Activated CD4-positive, alpha-beta T cell treated with anti-CD3 and anti-CD28 coated beads for 4 hours (primary cell): ENCODE data around the gene TRIM3.

Experiments
- DNase-seq, 2 donors: peaks; one replicate each; pipeline ENCODE4 v3.0.0-alpha.2; 2020

Gene TRIM3

DNA sequence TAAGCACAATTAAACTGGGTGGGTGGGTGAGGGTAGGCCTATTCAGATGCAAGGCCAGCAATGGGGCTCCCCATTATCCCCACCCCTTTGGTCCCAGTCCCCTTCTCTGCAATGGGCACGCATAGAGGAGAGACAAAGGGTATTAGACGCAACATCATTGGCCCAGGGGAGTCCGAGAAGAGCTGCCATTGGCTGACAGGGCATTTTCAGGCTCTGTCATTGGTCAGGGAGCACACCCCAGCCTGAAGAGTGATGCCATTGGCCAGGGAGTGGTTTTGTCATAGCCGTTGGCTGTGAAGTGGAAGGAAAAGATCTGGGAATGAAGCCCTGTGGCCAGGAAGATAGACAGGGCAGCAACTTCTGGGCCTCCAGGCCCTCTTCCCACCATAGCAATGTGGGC, 2.8 kb upstream of the TRIM3 start:
- DNase-seq, result no peak

DNA sequence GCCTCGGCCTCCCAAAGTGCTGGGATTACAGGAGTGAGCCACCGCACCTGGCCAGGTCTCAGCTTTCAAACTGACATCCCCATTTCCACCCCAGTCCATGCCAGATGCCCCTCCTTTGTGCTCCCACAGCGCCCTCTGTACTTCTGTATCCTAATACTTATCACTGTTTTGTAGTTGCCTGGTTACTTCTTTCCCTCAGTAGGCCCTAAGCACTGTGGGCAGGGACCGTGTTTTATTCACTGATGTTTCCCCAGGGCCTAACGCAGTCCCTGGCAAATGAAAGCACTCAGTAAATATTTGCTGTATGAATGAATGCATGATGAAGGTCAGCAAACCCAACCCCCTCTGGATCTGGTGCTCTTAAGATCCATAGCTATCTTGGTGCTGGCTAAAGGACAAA, 2.2 kb upstream of the TRIM3 start:
- DNase-seq, result no peak

GRCh38 chr11:6474806-6475500, 1.2 kb upstream of the TRIM3 start:
- DNase-seq, result no peak

DNA sequence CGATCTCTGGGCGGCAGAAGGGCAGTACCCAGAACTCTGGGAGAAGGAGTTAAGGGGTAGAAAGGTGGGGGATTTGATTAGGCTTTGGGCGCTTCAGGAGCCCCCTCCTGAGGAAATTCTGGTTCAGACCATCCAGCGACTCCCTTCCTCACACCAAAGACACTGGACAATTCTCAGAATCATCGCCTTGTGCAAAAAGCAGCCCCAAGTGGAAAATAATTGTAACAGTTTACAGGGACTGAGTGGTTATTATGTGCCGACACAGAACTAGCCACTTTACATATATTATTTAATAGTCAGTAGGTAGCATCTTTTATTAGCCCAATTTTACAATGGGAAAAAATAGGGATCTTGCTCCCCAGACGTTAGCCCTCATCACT, 662 bp upstream of the TRIM3 start:
- no peak for DNase-seq

GRCh38 chr11:6472934-6473333, 807 bp downstream of the TRIM3 start:
- DNase-seq, result no peak

DNA sequence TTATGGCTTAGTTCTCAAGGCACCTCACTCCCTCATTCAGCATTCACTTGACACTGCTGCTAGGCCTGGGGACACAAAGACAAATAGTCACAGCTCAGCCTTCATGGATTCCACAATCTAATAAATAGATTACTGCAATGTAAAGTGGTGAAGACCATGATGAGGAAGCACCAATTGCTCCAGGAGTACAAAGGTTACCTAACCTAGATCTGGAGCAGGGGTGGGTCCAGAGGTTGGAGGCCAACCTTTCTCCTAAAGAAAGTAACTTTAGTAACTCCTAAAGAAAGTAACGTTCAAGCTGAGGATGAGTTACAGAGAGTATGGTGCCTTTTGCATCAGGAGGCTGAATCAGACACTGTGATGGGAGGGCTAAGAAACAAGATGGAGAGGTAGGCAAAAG, 4.1 kb downstream of the TRIM3 start:
- no peak for DNase-seq

DNA sequence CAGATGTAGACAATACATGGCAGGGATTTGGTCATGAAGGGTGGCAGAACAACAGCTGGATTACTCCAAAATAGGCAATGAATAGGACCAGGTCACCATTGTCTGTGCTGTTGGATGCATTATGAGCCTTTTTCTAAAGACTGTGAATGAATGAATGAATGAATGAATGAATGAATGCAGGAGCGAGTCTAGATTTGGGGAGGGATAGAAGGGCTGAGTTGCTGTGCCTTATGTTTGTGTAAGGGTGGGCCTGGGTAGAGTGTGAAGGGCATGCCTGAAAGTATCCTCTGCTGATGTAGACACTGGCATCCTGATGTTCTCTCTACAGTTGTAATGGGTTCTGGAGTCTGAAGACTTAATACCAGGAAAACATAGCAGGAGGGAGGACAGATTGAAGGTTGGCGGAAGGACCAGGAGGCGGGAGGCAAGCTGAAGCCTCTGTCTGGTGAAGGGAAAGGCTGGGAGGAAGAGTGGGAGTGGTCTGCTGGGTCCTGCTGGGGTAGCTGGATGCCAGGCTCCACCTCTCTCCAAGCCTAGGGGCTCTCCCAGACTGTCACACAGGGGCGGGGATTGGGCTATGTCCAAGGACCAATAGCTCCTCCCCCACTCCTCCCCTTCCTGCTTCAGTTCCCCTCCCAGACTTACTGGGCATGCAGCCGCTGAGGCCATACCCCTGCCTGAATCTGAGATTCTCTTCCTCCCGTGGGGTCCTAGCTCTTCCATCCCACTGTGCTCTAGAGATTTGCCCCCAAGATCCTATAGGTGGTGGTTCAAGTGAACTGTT, 4.8 kb downstream of the TRIM3 start:
- DNase-seq, result no peak

GRCh38 chr11:6459099-6459450, 14.7 kb downstream of the TRIM3 start:
- no peak for DNase-seq

- DNase-seq, result no peak
Measured at GRCh38 chr11:6458352-6459098, 15.2 kb downstream of the TRIM3 start.

DNA sequence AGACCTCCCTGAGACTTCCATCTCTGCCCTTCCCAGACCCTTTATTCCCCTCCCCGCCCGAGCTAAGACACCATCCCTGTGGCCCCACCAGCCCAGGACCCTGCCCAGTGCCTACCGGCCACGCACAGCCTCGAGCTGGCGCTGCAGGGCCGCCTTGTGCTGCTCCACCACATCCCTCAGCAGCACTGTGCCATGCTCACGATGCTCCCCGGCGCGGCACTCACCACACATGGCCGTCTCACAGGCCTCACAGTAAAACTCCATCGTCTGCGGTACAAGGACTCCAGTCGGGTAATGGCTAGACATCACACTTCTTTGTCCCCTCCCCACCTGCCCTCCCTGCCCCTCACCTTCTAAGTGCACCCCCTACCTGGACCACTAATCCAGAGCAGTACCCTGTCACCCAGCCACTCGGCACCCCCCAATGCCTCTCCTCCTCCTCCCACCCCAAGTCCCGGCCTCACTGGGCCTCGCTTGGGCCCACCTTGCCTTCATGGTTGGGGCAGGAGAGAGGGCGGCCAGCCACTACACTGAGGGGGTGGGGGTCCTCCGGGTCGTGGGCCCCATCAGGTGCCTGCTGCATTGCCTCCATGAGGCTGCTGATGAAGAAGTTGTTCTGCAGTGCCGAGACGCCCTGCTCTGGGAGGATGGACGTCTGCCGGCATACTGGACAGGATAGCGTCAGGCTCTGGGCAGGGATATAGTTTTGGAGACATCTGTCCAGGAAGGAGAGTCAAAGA, 16.0 kb downstream of the TRIM3 start:
- no peak for DNase-seq

DNA sequence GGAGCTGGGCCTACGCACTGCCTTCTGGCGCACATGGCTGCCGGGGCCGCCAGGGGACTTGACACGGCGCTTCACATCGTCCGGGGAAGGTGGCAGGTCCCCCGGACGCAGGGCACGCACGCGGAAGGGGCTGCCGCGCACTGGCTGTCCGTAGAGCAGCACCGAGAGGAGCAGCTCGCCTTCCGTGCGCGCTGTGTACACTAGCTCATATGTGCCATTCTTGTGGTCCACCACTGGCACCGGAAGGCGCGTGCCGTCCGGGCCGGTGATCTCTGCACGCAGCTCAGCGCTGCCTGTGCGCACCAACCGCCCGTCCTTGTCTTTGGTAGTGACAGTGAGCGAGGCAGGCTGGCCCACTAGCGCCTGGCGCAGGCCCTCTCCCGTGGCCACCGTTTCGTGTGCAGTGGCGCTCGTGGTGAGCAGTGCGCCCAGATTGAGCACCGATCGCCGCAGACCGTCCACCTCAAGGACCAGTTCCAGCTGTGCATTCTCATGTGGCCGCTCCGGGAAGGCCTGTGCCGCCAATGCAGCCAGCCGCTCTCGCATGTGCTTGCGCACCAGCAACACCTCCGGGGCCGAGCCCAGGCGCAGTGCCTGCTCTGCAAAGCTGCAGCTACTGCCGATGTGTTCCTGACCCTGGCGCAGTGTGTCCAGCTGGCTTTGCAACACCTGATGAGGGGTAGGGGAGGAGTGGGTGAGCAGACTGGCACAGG, 17.2 kb downstream of the TRIM3 start:
- no peak for DNase-seq

- DNase-seq, result no peak
Measured at GRCh38 chr11:6455070-6455469, 18.7 kb downstream of the TRIM3 start.

DNA sequence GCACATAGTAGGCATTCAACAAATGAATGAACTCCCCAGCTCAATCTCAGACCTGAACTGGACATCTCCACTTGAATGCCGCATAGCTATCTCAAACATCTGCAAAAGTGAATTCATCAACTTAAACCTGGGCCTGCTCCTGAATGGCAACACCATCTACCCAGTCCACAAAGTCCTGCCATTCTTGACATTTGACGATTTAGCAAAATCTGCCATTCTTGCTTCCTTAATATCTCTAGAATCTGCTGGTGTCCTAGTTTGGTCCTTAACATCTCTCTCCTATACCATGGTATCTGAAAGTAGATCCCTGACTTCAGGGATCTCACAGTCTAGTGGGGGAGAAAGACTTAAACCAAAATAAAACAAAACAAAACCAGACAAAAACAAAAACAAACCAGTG, 20.6 kb downstream of the TRIM3 start:
- no peak for DNase-seq

- no peak for DNase-seq
Measured at GRCh38 chr11:6452219-6452618, 21.5 kb downstream of the TRIM3 start.

DNA sequence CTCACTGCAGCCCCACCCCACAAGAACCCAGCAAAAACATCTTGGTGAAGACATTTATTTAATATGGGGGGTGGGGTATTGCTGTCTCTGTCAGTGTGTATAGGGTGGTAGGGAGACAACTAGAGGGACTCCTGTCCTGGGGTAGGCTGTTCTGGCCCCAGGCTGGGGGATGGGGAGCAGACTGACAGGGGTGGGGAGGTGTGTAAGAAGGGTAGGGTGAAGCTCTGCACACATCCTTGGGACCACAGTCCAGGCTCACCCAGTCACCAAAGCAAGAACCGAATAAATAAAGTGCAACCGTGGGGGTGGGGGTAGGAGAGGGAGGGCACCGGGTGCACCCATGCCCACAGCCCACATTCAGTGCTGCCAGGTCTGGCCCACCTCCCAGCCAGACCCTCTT, 25.2 kb downstream of the TRIM3 start:
- no peak for DNase-seq

DNA sequence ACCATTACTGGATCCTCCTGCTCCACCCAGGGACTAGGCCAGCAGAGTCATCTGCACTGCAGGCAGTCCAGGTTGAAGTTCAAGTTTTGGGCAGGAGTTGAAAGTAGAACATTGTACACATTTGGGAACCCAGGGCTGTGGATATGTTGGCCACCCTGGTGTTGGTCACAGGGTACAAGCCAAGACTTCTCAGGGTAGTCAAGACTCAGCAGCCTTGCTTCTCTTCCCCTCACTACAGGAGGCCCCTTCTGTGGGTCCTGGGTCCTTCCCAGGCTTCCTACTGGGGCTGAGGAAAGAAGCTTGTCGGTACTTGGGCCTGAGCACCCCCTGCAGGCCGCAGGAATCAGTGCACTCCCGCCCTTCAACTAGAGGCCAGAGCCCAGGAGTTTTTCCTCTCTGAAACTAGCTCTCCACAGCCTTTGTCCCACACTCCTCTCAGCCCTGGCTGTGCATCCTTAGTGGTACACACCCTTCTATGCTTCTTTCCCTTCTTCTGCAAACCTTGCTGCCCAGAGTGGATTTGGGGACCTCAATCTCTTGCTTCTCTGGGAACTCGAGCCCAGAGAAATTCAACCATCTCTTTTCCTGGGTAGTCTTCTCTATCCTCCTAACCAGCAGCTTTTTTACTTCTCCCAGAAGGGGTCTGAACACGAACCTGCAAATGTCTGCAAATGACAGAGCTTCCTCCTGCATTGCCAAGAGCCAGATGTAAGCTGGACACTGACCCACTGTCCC, 30.3 kb downstream of the TRIM3 start:
- DNase-seq, result peak; percentile 43 to 55

- DNase-seq, result no peak
Measured at GRCh38 chr11:6442441-6442840, 31.3 kb downstream of the TRIM3 start.

DNA sequence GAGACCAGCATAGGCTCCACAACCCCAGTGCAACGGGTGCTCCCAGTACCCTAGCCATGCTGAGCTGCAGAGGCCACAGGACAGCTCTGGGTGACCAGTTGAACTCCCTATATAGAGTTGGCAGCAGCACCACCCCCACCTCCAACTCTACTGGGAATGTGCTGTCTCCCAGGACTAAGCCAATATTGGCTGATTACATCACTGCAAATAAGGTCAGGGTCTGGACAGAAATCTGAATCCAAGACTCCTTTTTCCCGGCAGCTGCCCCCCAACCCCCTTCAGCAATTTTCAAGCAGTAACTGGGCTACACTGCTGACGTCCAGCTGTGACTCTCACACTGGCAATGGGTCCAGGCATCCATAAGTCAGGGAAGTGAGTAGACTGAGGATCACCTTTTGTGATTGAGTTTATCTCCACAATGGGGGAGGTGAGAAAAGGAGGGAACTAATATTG, 32.8 kb downstream of the TRIM3 start, which contains the start of gene HPX:
TSS of gene HPX (minus strand) at position 82 of the 453 bp plus-strand sequence. CDS start at position 58, 24 bp downstream.
- DNase-seq, result no peak

- peak; percentile 22 to 44 for DNase-seq
Measured at GRCh38 chr11:6438979-6439571, 34.7 kb downstream of the TRIM3 start.

DNA sequence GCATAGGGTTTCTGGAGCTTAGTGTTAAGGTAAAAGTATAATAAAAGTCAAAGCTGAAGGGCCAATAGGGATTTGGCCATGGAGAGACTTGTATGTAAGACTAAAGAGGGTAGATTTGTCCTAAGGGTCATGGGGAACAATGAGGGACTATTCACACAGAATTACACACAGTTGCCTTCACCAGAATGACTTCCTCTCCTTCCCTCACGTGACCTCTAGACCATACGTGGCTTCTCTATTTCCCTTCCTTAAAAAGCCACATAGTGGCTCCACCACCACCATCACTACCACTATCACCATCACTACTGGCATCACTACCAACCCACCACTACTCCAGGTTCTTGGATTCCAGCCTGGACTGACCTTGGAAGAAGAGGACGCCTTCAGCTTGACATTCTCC, 35.7 kb downstream of the TRIM3 start:
- DNase-seq, result no peak

DNA sequence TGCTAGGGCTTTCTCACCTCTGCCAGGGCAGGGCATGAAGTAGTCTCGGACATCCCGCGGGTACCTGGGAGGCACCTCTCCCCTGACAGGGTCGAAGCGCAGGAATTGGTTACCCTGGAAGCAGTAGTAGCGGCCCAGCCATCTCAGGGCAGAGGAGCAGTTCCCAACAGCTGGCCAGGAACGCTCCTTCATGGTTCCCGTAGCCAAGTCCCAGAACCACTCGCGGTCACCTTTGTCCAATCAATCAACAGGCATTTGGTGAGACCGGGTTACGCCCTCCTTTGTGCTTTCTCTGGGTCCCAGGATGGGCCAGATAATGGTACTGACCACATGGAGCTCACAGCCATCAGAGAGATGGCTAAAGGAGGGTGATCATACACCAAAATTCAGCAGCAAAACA, 36.3 kb downstream of the TRIM3 start:
- no peak for DNase-seq
